HepG2 (cell line): ENCODE results near the gene LITAF. TPM values are rescaled to one million over a fixed set of nuclear protein-coding genes. Genes with fewer than 3 reads are reported as not detected.
A peak's percentile ranks its signal among the peaks of the same experiment; 100 is the strongest.

Experiments
- ATAC-seq: fragments of 200-7000 bp; cut with Tn5 transposase; 3 replicates; pipeline ENCODE4 v1.9.1; 2020; ENCODE audit warnings: mild to moderate bottlenecking, moderate library complexity
- BruUV-seq: library from RNA; stranded (reverse); fragments of 400-500 nt; replicated peaks from 2 replicates; lab custom pipeline; 2021; lab: Mats Ljungman, UMichigan
- CTCF ChIA-PET: fragments of 300-600 bp; formaldehyde crosslinking; extraction: SDS; loops from one replicate; lab custom pipeline; 2021; ENCODE audit warnings: low total read pairs, inconsistent platforms, low intra/inter-chr PET ratio; lab: Yijun Ruan, JAX
- POLR2A ChIA-PET: fragments of 350-600 bp; sonication (Branson Sonifier 250); formaldehyde crosslinking; loops from one replicate; lab custom pipeline; 2020; ENCODE audit warnings: antibody characterized with exemption, inconsistent platforms; lab: Yijun Ruan, JAX
- DNase-seq: peaks from one replicate; pipeline ENCODE4 v3.0.0-alpha.2; 2015; ENCODE audit warnings: low spot score
- FAIRE-seq: peaks from 3 replicates; lab custom pipeline; 2011; peaks lifted over from hg19 to GRCh38; lab: Jason Lieb, UNC
- H2AFZ ChIP-seq: one replicate; pipeline ENCODE4 v1.6.1; 2011; ENCODE audit warnings: low read length, inconsistent platforms
- H3K27ac ChIP-seq: fragments of 300-600 bp; 3 replicates; pipeline ENCODE4 v1.8.0; 2011; ENCODE audit warnings: mixed run types, mild to moderate bottlenecking, mixed read lengths, low read length, inconsistent platforms; ENCODE audit not compliant: insufficient read depth; ENCODE audit errors: extremely low read length
- H3K27me3 ChIP-seq, 2 experiments: fragments of 200-600 bp in 1 of 2; 2 replicates in 1 of 2; 3 replicates in 1 of 2; pipeline versions ENCODE4 v1.6.0 to v1.8.0; 2011; ENCODE audit warnings: low read length in 2 of 2, mild to moderate bottlenecking in 2 of 2, moderate library complexity in 2 of 2, inconsistent platforms in 1 of 2; ENCODE audit not compliant: insufficient read depth in 2 of 2, control insufficient read depth in 1 of 2
- H3K36me3 ChIP-seq, 2 experiments: fragments of 200-600 bp in 1 of 2; replicated peaks in 1 of 2; 2 replicates in 1 of 2; 3 replicates in 1 of 2; pipeline versions ENCODE4 v1.5.1 to v1.8.0; 2011; ENCODE audit warnings: low read length in 2 of 2, inconsistent platforms in 1 of 2; ENCODE audit not compliant: insufficient read depth in 2 of 2, control insufficient read depth in 1 of 2
- H3K4me1 ChIP-seq: 2 replicates; pipeline ENCODE4 v1.5.1; 2012; ENCODE audit warnings: low read length, inconsistent platforms; ENCODE audit not compliant: insufficient read depth
- H3K4me2 ChIP-seq: 2 replicates; pipeline ENCODE4 v1.6.0; 2011; ENCODE audit warnings: low read depth, low read length, inconsistent platforms
- H3K4me3 ChIP-seq, 3 experiments: fragments of 200-600 bp in 1 of 3; sonication (generic), shearing (Covaris generic) in 1 of 3; replicated peaks in 1 of 3; 2 replicates each; pipeline ENCODE4 v1.5.1; 2011 to 2016; ENCODE audit warnings: low read length in 3 of 3, inconsistent platforms in 2 of 3, low read depth in 2 of 3, mild to moderate bottlenecking in 2 of 3, control low read depth in 1 of 3, mixed read lengths in 1 of 3; ENCODE audit not compliant: insufficient read depth in 1 of 3
- H3K79me2 ChIP-seq: one replicate; pipeline ENCODE4 v1.6.1; 2011; ENCODE audit warnings: low read length, inconsistent platforms; ENCODE audit not compliant: insufficient read depth
- H3K9ac ChIP-seq: 2 replicates; pipeline ENCODE4 v1.6.0; 2011; ENCODE audit warnings: mild to moderate bottlenecking, low read depth, low read length, inconsistent platforms; ENCODE audit not compliant: insufficient read depth
- H3K9me3 ChIP-seq: 2 replicates; pipeline ENCODE4 v1.5.1; 2012; ENCODE audit warnings: mild to moderate bottlenecking, low read length
- H4K20me1 ChIP-seq: 2 replicates; pipeline ENCODE4 v1.6.0; 2011; ENCODE audit warnings: inconsistent platforms, mild to moderate bottlenecking, low read length, moderate library complexity; ENCODE audit not compliant: insufficient read depth
- AGO1 ChIP-seq: fragments of 200-400 bp; formaldehyde crosslinking; IDR thresholded peaks from 2 replicates; pipeline ENCODE4 v1.6.1; 2017; ENCODE audit warnings: mild to moderate bottlenecking, low read depth, low read length, moderate library complexity; ENCODE audit not compliant: poor library complexity, severe bottlenecking
- FOXA3 ChIP-seq: IDR thresholded peaks from 2 replicates; pipeline ENCODE4 v1.6.1; 2016; ENCODE audit warnings: missing genetic modification reagents, missing compliant biosample characterization
- GATAD2A ChIP-seq: IDR thresholded peaks from 2 replicates; pipeline ENCODE4 v1.6.1; 2016
- HIC2 ChIP-seq: sonication (generic); formaldehyde crosslinking; IDR thresholded peaks from 2 replicates; pipeline ENCODE4 v1.9.0; 2022; ENCODE audit warnings: low read depth, missing genetic modification reagents
- KDM6A ChIP-seq: IDR thresholded peaks from 2 replicates; pipeline ENCODE4 v1.6.1; 2016; ENCODE audit warnings: low read depth
- POLR2G ChIP-seq: fragments of 200-400 bp; formaldehyde crosslinking; IDR thresholded peaks from 2 replicates; pipeline ENCODE4 v1.6.1; 2018; ENCODE audit warnings: mild to moderate bottlenecking, low read depth, low read length, moderate library complexity
- SALL1 ChIP-seq: sonication (generic); formaldehyde crosslinking; IDR thresholded peaks from 2 replicates; pipeline ENCODE4 v1.8.0; 2022; ENCODE audit warnings: mild to moderate bottlenecking, missing genetic modification reagents
- SALL2 ChIP-seq: sonication (generic); formaldehyde crosslinking; IDR thresholded peaks from 2 replicates; pipeline ENCODE4 v1.8.1; 2023; ENCODE audit warnings: mild to moderate bottlenecking, missing genetic modification reagents, inconsistent platforms
- SOX5 ChIP-seq: IDR thresholded peaks from 2 replicates; pipeline ENCODE4 v1.6.1; 2016; ENCODE audit warnings: borderline replicate concordance
- SRY ChIP-seq: sonication (generic); formaldehyde crosslinking; IDR thresholded peaks from 2 replicates; pipeline ENCODE4 v1.8.0; 2022; ENCODE audit warnings: mild to moderate bottlenecking, missing genetic modification reagents
- ZBTB33 ChIP-seq: sonication (generic); formaldehyde crosslinking; IDR thresholded peaks from 2 replicates; pipeline ENCODE4 v1.4.0; 2020; ENCODE audit warnings: missing genetic modification reagents
- ZNF770 ChIP-seq: sonication (generic); formaldehyde crosslinking; IDR thresholded peaks from 2 replicates; pipeline ENCODE4 v1.5.0; 2020; ENCODE audit warnings: mild to moderate bottlenecking, missing genetic modification reagents
- WGBS: methylation state at CpG from one replicate; pipeline ENCODE4 v1.1.6; 2017; ENCODE audit warnings: low lambda C conversion rate; 5-methylcytosine and 5-hydroxymethylcytosine counted together
- in situ Hi-C: cut with HindIII; loops from 2 replicates; pipeline ENCODE4 v1.10.0; 2017; ENCODE audit warnings: low pct_unique_long_range_greater_than_20kb; ENCODE audit not compliant: extremely low pct_ligation_motif_present
- intact Hi-C: fragments of 100-400 bp; cut with micrococcal nuclease; formaldehyde crosslinking; loops from one replicate; pipeline ENCODE4 v1.10.0; 2022; ENCODE audit not compliant: unreplicated experiment
- polyA plus RNA-seq, 8 experiments: library from polyadenylated mRNA; depleted of rRNA in 3 of 8; stranded (reverse) in 7 of 8; unstranded in 1 of 8; fragments of >200 nt; fragmentation: Illumina TruSeq in 4 of 8; extraction: Trizol in 4 of 8; gene quantifications; 2 replicates each; pipeline versions ENCODE4 v1.2.1 to v1.2.3, GENCODE V29; 2011 to 2016; ENCODE audit warnings: low read depth in 4 of 8, missing spikeins in 1 of 8, mixed read lengths in 1 of 8; ENCODE audit not compliant: insufficient read depth in 1 of 8
- total RNA-seq, 5 experiments: library from RNA; depleted of rRNA; stranded (reverse); fragments of >200 nt; fragmentation: Illumina TruSeq; extraction: Trizol; gene quantifications; 2 replicates each; pipeline ENCODE4 v1.2.3, GENCODE V29; 2016; ENCODE audit warnings: low read depth in 1 of 5

LITAF gene
- total and polyA plus RNA-seq, 2 of the 13 experiments (the other 11 are each of a cell fraction or from before 2014, with no cell fraction given), result 80.1 to 141 TPM

- TF ChIP-seq ZNF770 (CRISPR knock-in tag) (peak; percentile 68; the same call in 1 of the 2 replicates), SRY (CRISPR knock-in tag) (0 out of 2 replicates have a peak, but pooled peaks have one; percentile 26), ZBTB33 (CRISPR knock-in tag) (peak; percentile 80; the same call in 1 of the 2 replicates)
These were observed 22.4 kb downstream of the LITAF start (continued) for GRCh38 chr16:11564046-11564926.

GRCh38 chr16:11563493-11564040 is 23.2 kb downstream of the LITAF start:
- peaks cover 1 to 19% of the 10 kb centered on the region in 2 experiments; a peak in 3 of 5 replicates for H3K36me3 ChIP-seq
- H3K4me1 ChIP-seq, result peaks cover 57% of the 10 kb centered on the region
- DNase-seq (peak; percentile 56), FAIRE-seq (peak; percentile 47), ATAC-seq (peak; percentile 54)
- H3K27me3 ChIP-seq, result no peaks in the 10 kb centered on the region
- H3K9ac ChIP-seq, result no peak overlapping the region
- H4K20me1 ChIP-seq, result peaks cover 19% of the 10 kb centered on the region; the same call in 1 of the 2 replicates
- no peaks in the 10 kb centered on the region for H3K9me3 ChIP-seq
- peaks cover 83% of the 10 kb centered on the region for H3K79me2 ChIP-seq
- H3K4me2 ChIP-seq, result peak overlapping the region; percentile 26
- CTCF ChIA-PET, result no interaction called here
- POLR2A ChIA-PET, result interaction anchor here (1.0 to 1.2 kb wide), 2 partner anchors 12 to 14 kb away, joined by 3 to 8 read pairs; no protein-coding TSS in a partner anchor
- H3K27ac ChIP-seq, result peak overlapping the region; percentile 52
- WGBS, result 38% methylated on average over 6 of the region's 6 CpGs
- H3K4me3 ChIP-seq, result no peak overlapping the region
- in situ Hi-C loops, result no loop called here
- BruUV-seq, result no TSS peak
- H2AFZ ChIP-seq, result no peak overlapping the region
- intact Hi-C loops, result no loop called here
- peak; percentile 36; the same call in 1 of the 2 replicates for TF ChIP-seq SOX5 (CRISPR knock-in tag)
- TF ChIP-seq POLR2G, result no peak
- peak; percentile 66 for TF ChIP-seq GATAD2A
- 0 out of 2 replicates have a peak, but pooled peaks have one; percentile 20 for TF ChIP-seq KDM6A (CRISPR knock-in tag)
- TF ChIP-seq FOXA3, result peak; percentile 76
- TF ChIP-seq SALL2, result 0 out of 2 replicates have a peak, but pooled peaks have one; percentile 28
- 0 out of 2 replicates have a peak, but pooled peaks have one; percentile 34 for TF ChIP-seq SALL1
- peak; percentile 59; the same call in 1 of the 2 replicates for TF ChIP-seq HIC2 (CRISPR knock-in tag)
- TF ChIP-seq AGO1, result no peak
